ENCODE measurements around the gene DERL3.
A peak's percentile ranks its signal among the peaks of the same experiment; 100 is the strongest.

The DERL3 gene

DNA sequence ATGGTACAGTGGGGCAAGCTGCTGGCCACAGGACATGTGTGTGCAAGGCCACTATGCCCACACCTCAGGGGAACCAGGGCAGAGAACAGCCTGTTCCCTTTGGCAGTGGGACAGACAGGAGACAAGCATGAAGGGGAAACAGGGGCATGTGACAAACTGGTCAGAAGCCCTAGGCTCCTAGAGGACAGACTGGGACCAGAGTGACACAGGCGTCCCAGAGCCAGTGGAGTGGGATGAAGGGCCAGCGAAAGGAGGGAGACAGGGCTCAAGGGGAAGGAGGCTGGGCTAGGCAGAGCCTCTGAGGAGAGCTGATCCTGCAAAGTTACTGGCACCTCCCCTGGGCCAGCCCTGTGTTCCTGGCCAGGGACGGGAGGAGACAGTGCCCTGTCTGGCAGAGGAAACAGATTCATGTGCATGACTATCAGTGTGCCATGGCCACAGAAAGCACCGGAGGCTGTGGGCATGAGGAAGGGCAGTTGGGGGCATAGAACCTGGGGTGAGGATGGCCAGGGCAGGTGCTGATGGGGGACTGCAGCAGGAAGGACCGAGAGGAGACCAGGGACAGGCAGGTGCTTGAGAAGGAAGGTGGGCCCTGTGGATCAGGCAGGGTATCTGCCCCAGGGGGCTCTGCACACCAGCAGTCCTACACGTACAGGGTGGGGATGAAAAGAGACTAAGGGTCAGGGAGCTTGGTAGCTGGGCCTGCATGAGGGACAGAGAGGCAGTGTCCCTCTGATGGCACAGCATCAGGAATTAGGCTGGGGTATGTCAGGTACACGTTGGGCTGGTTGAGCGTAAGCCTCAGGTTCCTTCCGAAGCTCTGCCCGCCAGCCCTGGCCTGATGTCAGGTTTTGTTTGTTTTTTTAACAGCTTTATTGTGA is 9.8 kb downstream of the DERL3 start:
- no peak for DNase-seq

DNA sequence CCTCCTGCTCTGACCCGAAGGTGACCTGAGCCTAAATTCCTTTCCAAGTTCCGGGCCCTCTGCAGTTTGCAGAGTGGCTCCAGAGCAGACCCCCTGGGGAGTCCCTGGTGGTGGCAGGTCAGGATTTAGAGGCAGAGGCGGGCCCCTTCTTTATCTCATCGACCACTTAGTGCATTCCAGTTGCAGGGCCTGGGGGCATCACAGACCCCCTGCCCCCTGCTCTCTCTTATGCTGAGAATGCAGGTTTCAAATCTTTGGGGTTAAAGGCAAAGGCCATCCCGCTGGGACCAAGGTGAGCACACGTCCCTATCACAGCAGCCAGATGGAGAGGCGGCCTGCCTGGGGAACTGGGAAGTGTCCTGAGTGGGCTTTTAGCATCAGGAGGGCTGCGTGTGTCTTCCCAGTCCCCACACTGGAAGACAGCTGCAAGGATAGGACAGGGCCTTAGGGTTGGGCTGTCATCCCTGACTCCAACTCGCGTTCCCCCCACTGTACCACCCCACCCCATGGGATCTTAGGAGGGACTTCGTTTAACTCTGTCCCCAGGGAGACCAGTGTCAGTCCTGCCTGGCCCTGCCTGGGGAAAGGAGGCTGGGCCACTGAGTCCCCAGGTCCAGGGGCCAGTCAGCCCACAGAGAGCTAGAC is 11.3 kb downstream of the DERL3 start:
- no peak for DNase-seq

DNA sequence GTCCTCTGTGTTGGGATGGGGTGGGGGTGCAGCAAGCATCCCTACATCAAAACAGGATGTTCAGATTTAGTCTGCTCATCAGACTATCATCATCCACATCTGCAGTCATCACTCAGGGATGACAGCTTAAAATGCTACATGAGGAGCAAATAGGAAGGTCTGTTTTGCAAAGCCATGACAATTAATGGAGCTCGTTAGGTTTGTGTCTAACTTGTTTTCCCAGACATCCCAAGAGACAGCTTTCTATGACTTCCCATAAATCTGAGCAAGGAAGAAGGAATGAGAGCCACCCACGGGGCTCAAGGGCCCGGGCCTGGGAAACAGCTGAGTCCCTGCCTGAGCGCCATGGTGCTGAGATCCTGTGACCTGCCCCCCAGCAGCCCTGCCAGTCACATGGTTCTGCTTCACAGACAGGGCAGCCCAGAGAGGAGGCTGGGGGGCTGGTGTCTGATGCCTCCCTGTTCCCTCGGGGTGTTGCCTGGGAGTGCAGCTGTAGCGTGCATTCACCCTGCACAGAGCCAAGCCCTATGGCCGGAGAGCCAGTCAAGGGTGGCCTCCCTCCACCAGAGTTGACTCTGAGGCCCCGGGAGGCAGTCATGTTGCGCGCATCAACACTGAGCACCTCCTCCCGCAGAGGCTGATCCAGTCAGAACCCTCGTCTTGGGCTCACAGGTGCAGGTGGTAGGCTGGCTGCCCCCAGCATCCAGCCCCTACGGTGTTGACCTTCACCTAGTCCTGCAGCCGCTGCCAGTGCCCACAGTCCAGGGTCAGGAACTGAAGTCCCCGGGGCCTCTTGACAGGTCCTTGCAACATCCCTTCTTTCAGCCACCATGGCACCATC is 12.1 kb downstream of the DERL3 start:
- DNase-seq: peak; percentile 31

DNA sequence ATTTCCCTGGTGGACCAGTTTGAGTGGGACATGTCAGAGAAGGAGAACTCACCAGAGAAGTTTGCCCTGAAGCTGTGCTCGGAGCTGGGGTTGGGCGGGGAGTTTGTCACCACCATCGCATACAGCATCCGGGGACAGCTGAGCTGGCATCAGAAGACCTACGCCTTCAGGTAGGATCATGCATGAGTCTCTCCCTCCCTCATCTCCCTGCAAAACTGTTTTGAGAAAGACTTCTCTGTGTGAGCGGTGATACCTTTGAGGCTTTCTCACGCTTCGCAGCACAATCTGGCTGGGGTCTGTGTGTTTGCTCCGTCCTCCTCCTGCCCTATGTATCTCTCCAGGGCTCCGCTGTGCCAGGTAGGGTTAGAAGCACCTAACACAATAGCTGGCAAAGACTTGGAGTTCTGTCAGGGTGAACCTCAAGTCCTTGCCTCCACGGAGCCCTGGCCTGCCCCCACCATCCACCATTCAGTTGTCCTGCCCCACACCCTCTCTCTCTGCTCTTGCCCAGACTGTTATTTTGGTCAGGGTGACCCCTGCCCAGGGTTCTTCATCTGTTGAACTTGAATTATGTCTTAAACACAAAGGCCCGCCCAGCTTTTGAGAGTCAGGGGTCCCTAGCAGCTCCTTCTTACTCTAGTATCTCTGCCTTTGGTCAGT is 13.4 kb downstream of the DERL3 start:
- no peak for DNase-seq

DNA sequence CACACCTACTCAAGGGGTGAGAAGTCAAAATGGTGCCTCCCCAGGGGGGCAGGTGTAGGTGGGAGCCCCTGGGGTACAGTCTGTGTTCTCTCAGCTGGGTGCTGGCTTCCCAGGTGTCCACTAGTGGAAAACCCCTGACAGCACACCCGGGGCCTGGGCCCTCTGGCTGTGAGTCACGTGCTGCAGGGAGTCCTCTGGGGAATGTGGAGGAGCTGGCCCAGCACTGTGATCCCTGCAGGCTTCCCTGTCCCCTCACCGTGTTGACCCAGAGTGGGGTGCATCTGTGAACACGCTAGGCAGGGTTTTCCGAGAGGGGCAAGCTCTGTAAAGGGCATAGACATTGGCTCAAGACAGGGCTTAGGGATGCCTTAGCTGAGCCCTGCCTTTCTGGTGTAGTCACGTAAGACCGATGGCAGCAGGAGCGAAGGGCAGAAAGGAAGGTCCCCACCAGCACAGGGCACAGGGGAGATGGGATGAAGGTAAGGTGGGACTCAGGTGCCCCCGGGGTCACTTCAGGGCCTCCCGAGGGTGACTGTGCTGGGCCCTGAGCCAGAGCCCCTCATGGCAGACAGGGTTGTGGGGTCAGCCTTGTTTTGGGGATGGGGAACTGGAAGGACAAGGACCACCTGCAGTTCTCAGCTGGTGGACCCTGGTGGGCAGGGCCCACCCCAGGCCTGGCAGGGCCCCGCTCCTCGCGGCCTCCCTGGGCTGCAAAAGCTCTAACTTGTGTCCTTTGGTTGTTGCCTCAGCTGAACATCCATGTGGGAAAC is 14.1 kb downstream of the DERL3 start:
- DNase-seq: no peak

DNA sequence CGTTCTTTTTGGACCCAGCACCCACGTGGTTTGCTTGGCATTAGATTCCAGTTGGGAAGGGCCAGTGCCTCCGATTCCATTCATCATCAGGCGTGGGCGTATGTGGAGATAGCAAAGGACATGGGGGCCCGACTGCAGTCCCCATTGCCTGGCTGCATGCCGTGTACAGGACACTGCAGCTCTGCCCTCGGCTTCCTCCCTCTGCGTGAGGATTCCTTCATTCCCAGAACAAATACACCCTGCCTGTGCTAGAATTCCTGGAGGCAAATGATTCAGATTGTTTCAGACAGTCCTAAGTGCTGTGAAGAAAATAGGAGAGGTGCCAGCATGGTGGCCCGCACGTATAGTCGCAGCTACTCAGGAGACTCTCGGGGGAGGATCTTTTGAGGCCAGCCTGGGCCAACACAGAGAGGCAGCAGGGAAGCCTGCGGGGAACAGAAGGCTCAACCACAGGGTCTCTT is 15.4 kb downstream of the DERL3 start:
- no peak for DNase-seq

DNA sequence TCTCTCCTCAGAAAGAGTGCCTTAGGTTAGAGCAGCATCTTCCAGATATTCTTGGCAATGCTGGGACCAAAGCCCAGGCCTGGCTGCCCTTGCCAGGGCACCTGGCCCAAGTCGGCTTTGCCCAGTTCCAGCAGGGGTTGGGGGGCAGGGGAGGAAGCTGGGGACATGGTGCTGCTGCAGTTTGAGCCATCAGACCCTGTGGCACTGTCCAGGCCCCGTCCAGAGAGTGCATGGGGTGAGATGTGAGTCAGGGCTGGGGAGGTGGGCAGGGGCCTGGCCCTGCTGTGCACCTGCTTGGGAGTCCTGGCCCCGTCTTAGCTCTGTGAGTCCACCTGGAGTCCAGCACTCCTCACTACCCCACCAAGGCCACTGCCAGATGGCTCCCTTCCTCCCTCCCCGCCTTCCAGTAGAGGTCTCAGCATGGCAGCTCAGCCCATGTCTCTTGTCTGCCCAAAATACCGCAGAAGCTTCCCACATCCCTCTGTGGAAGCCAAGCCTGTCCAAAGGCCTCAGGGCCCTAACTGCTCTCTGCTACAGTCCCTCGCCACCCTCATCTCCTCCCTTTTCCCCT is 16.6 kb downstream of the DERL3 start:
- DNase-seq: no peak

DNA sequence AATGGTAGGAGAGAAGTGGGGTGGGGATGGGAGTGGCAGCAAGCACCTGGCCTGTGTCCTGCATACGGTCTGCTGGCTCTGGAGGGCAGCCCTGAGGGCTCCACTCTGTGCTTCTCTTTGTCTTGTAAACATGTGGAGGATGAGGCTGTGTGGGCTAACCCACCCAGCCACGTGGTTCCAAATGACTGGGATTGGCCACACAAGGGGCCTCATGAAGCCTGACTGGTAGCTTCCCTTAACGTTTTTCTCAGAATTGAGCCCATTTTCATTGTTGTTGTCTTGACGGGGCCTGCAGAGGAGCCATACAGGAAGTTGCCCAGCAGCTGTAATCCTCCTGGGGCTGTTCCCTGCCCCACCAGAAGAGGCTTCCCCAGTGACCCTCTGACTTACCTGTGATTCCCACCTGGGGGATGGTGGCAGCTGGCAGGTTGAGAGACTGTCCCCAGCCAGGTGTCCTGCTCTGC is 18.0 kb downstream of the DERL3 start:
- DNase-seq: no peak

DNA sequence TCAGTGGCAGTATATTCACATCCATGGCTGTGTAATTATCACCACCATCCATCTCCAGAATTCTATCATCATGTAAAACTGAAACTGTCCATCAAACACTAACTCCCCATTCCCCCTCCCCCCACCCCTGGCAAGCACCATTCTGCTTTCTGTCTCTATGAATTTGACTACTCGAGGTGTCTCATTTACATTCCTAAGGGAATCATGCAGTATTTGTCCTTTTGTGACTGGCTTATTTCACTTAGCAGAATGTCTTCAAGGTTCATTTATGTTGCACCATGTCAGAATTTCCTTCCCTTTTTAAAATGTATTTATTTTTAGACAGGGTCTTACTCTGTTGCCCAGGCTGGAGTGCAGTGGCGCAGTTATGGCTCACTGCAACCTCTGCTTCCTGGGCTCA is 20.3 kb downstream of the DERL3 start:
- no peak for DNase-seq

DNA sequence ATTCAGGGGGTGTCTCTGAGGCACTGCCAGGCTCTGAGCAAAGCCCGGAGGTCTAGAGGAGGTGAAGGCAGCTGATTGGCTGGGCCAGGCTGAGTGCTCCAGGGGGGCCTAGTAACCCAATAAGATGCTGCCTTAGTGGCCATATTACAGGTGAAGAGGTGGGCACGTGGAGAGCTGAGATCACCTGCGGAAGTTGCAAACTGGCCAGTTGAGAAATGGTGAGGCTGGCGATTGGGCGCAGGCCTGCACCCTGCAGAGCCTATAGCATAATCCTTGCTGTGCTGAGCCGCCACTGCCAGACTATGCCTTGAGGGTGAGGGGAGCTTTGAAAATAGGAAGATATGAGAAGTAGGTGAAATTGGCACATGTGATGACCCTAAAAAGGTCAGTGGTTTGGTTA is 21.7 kb downstream of the DERL3 start:
- DNase-seq: no peak

DNA sequence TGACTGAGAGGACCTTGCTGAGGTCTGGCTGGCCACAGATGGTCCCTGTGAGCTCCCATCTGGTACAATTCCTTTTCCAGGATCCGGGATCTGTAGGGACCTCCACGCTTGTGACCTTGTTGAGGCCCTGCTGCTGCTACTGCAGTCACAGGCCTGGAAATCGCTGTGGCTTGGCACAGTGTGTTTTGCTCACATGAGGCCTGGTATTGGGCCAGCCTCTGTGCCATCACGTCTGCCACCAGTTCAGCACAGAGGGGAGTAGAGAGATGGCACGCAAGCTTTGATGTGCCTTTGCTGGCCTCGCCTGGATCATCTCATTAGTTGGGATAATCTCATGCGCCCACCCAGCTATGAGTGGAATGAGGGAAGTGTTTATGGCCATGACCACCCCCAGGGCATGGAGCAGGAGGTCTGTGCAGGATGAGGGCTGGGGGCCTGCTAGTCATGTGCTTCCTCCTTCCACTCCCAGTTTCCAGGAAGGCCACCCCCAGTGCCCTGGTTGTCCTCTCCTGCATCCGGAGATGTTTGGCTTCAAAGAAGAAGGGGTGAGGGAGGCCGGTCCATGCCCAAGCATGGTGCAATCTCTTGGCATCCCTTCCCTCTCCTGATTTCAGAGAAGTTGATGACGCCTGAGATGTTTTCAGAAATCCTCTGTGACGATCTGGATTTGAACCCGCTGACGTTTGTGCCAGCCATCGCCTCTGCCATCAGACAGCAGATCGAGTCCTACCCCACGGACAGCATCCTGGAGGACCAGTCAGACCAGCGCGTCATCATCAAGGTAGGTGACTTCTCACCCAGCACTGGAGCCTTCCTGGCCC is 22.4 kb downstream of the DERL3 start:
- no peak for DNase-seq

DNA sequence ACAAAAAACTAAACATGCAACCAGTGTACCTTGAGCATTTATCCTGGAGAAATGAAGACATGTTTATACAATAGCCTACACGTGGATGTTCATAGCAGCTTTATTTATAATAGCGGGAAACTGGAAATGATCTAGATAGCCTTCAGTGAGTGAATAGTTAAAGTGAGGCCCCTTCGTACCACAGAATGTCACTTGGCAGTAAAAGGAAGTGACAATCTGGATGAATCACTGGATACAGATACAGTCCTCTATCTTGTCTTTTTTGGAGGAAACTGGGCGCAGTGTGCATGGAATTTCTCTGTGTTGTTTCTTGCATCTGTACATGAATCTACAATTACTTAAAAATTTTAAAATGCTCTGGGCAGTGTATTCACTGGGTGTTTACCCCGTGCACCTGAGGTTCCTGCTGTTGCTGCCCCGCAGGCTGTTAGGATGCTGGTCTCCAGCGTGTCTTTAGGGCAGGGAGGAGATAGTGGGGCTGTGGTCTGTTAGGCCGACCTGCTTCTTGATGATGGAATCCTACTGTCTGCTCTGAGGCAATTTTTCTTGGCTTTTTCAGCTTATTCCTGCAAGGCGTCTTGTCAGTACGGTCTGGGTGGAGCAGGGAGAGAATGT is 23.2 kb downstream of the DERL3 start:
- DNase-seq: no peak

DNA sequence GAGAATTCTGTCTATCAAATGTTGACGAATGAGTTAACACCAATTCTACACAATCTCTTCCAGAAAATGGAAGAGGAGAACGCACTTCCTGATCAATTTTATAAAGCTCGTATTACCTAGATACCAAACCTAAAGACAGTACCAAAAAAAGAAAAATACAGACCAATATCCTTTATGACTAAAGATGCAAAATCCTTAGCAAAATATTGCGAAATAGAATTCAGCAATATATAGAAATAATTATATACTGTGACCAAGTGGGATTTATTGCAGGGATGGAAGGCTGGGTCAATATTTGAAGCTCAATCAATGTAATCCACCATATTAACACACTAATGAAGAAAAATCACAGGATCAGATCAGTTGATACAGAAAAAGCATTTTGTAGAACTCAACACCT is 26.4 kb downstream of the DERL3 start:
- no peak for DNase-seq

DNA sequence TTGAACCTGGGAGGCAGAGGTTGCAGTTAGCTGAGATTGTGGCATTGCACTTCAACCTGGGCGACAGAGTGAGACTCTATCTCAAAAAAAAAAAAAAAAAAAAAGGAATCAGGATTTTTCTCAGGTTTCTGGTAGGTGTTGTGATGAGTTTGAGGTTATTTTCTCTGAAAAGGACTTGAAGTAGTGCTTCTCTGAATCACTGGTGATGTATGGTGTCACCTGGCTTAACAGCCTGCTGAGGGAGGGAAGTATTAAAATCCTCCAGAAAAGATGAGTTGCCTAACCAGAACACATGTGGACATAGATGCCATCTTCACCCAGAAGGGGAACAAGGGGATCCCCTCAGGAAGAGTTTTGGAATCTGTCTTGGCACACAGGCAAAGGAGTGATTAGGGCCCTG is 32.0 kb downstream of the DERL3 start:
- DNase-seq: no peak

DNA sequence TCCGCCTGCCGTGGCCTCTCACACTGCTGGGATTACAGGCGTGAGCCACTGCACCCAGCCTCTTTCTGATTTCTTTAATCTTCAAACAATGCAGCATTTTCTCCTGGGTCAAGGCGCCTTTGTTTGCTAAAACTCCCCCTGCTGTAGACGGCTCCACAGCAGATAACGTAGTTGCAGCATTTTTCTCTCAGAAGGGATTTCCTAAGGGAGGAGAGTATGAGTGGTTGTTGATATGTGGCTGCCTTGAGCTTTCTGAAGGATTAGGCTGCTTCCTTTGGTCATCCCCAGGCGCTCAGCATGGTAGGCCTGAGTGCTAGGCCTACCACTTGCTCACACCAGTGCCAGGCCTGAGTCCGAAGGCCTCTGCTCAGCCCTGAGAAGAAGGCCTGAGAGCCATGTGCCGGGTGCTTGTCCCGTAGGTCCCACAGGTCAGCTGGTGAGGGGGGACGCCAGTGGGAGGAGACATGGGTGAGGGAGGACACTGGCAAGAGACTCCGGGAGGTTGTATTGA is 34.0 kb downstream of the DERL3 start:
- DNase-seq: no peak

DNA sequence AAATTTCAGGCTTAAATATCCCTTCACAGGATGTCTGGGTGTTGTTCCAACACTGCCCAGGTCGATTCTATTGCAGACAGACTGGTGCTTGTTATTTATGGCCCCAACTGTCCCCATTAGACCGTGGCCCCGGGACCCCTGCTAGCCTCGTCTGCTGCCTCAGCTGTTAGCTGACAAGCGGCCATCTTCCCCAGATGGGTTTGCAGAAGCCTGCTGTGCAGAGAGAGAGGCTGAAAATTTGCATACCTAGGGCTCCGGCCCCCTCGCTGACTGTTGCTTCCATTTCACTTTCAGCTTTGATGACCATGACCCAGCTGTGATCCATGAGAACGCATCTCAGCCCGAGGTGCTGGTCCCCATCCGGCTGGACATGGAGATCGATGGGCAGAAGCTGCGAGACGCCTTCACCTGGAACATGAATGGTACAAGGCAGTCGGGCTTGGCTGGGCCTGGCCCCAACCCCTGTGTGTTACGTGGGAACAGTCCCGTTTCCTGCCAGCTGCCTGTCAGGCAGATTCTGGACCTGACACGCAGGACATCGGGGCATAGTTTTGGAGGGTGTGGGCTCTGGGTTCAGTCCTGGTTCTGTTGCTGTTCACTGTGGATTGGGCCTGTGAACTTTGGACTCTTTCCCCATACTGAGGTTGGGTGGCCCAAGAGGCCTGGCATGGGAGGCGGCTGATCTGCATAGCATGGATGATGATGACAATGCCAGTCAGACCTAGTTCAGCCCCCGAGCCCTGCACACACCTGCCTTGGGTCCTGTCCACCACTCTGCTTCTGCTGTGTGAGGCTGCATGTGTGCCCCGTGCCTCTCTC is 35.6 kb downstream of the DERL3 start:
- DNase-seq: no peak

DNA sequence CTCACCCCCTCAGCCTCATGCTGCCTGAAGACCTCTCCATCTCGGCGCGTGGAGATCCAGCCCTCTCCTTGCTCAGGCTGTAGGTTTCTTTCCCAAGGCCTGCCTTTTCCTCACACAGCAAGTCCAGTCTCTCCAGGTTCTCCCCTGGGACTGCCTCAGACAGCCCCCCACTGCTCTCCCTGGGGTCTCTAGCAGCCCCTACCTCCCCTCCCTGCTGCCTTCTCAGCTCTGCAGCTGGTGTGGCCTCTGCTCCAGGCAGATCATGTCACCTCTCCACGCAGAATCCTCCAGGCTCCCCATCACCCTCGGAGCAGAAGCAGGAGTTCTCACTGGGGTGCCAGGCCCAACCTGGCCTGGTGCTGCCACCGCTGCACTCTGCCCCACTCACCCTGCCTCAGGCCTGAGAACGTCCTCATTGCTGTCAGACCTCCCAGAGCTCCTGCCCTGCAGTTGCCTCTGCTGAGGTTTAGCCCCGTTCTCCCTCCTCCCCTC is 36.9 kb downstream of the DERL3 start:
- DNase-seq: no peak

DNA sequence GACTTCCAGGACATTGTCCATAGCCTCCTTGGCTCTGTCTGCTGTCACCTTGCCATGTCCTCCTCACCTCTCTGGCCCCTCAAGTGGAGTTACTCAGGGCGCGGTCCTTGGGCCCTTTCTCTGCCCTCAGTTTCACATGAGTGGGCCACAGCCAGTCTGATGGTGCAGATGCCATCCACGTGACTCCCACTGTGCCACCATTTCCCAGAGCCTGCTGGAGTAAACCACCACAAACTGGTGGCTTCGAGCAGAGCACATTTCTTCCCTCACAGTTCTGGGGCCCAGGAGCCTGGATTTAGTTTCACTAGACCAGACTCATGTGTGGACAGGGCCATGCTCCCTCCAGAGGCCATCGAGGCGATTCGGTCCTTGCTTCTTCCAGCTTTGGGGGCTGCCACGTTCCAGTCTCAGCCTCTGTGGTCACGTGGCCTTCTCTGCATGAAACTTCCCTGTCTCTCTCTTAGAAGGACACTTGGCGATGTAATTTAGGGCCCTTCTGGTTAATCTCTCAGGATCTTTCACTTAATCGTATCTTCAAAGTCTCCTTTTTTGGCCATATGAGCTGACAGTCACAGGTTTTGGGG is 37.5 kb downstream of the DERL3 start:
- DNase-seq: no peak

Data from NCI-H2227 treated with DMSO at 0.1 percent for 48 hours (cell line).